Measurements from ENCODE around the gene GAB1.

The GAB1 gene

DNA sequence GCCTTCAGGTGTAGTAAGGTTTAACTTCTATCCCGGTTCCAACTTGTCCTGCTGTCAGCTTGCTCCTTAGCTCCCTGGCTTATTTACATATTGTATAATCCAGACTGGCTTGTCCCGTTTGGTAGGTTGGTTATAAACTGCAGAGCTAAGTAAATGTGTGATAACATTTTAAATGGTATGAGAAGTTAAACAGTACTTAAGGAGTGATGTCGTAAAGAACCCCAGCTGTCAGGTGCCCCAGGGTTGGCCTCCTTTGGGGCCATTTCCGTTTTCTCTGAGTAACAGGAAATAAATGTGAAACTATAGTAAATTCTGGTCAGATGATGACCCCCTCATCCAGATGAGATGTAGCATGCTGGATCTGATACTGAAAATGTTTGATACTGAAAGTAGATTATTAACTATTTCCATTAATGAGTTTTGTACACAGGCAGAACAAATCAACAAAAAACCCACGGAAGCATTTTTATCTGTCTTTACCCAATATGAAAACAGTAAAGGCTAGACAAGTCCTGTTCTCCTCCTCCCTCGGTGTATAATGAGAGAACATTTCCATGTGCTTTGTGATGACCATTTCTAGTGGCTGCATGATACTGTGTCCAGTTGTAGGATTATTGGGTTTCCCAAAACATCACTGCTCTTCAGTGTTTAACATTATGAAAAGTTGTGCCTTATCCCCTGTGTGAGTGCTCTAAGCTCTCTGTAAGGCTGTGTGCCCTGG is 22.4 kb downstream of the GAB1 start:
- no peak for DNase-seq (ENCODE audit: low read depth)

GRCh38 chr4:143359644-143360193 is 23.0 kb downstream of the GAB1 start:
- DNase-seq (ENCODE audit: low read depth): no peak

GRCh38 chr4:143360838-143361625 is 24.4 kb downstream of the GAB1 start:
- DNase-seq (ENCODE audit: low read depth): no peak

DNA sequence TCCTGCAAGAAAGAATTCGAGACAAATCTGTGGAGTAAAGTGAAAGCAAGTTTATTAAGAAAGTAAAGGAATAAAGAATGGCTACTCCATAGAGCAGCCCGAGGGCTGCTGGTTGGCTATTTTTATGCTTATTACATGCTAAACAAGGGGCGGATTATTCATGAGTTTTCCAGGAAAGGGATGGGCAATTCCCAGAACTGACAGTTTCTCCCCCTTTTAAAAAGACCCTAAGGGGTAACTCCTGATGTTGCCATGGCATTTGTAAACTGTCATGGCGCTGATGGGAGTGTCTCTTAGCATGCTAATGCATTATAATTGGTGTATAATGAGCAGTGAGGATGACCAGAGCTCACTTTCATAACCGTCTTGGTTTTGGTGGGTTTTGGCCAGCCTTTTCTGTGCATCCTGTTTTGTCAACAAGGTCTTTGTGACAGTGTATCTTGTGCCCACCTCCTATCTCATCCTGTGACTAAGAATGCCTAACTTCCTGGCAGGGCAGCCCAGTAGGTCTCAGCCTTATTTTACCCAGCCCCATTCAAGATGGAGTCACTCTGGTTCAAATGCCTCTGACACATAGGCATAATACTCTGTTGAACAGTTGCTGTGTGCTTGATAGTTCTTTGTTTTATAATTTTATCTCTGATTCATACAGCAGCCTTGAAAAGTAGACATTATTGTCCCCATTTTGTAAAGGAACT is 25.8 kb downstream of the GAB1 start:
- DNase-seq (ENCODE audit: low read depth): no peak

GRCh38 chr4:143363332-143363731 is 26.7 kb downstream of the GAB1 start:
- no peak for DNase-seq (ENCODE audit: low read depth)

DNA sequence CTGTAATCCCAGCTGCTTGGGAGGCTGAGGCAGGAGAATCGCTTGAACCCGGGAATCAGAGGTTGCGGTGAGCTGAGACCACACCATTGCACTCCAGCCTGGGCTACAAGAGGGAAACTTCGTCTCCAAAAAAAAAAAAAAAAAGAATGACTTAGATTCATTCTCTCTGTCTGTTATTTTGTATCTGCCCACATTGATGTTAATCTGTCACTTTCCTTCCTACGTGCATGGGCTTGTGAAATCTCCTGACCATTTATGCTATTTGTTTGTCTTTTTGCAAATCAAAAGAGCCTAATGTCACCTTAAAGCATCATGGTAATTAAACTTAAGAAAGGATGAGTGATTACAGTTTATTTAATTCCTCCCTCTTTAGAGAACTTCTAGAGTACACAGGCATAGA is 27.4 kb downstream of the GAB1 start:
- no peak for DNase-seq (ENCODE audit: low read depth)

GRCh38 chr4:143367863-143368262 is 31.2 kb downstream of the GAB1 start:
- no peak for DNase-seq (ENCODE audit: low read depth)

- no peak for DNase-seq (ENCODE audit: low read depth)
These were observed 32.9 kb downstream of the GAB1 start for GRCh38 chr4:143369552-143369951.

DNA sequence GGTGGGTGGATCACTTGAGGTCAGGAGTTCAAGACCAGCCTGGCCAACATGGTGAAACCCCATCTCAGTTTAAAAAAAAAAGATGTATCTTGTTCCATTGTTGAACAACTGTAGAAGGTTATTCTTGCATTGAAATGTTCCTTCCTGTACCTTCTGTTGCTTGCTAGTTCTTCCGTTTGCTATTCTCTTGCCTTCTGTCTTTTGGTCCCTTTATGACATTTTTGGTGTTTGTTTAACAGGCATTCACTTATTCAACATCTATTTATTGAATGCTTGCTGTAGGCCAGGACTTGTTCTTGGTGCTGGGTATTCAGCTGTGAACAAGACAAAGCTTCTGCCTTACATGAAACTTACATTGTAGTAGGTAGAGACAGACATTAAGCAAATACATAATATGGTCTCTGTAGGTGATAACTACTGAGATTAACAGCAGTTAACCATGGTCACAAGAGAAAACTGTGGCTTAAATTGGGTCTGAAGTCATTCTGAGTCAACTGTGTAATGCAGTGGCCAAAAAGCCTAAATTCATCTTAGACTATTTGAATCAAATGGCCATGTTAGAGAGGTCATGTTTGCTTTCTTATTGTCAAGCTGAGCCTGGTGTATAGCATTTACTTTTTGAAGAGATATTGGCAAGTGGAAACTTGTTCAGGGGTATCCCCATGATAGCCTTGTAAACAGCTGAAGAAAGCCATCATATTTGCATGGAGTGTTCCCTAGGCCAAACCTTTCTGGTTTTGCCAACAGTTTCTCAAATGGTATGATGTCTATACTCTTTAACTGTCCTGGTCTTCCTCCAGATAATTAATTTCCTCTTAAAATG is 35.6 kb downstream of the GAB1 start:
- no peak for DNase-seq (ENCODE audit: low read depth)

GRCh38 chr4:143374255-143374654 is 37.6 kb downstream of the GAB1 start:
- no peak for DNase-seq (ENCODE audit: low read depth)

DNA sequence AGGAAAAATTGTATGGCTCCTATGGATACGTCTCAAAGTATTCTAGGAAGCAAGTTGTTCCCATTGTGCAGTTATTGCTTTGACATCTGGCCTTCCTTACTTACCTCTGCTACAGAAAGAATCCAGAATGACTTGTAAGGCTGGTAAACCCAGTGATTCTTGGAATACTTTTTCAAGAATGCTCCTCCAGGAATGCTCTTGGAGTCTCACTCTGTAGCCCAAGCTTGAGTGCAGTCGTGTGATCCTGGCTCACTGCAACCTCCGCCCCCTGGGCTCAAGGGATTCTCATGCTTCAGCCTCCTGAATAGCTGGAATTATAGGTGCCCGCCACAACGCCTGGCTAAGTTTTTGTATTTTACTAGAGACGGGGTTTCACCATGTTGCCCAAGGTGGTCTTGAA is 38.1 kb downstream of the GAB1 start:
- DNase-seq (ENCODE audit: low read depth): no peak

- no peak for DNase-seq (ENCODE audit: low read depth)
These were observed 38.8 kb downstream of the GAB1 start for GRCh38 chr4:143375326-143376073.

GRCh38 chr4:143377611-143378099 is 41.0 kb downstream of the GAB1 start:
- DNase-seq (ENCODE audit: low read depth): no peak

- DNase-seq (ENCODE audit: low read depth): no peak
These were observed 44.0 kb downstream of the GAB1 start for GRCh38 chr4:143380629-143381028.

GRCh38 chr4:143381189-143382118 is 44.8 kb downstream of the GAB1 start:
- DNase-seq (ENCODE audit: low read depth): no peak

- DNase-seq (ENCODE audit: low read depth): no peak
These were observed 45.9 kb downstream of the GAB1 start for GRCh38 chr4:143382596-143382995.

DNA sequence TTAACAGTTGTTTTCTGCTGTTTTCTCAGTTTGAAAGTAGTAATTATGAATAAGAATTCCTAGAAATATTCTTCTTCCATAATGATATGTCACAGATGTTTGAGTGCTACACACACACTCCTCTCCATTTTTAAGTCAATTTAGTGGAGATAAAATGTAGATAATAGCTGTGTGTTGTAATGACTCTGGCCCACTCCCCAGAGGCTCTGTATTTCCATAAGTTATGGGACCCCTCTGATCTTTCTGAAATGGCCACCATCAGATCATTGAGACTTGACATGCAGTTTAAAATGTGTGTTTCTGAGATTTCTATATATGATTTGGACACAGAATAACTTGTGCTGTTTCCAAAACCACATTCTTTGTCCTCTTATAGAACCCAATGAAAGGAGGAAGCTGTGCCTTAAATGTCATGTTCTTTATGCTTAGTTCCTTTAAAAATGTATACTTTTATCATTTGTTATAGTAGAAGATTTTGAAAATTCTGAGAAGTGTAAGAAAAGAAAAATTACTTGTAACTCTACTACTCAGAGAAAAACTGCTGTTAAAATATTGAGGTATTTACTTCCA is 46.4 kb downstream of the GAB1 start:
- no peak for DNase-seq (ENCODE audit: low read depth)

- no peak for DNase-seq (ENCODE audit: low read depth)
These were observed 47.8 kb downstream of the GAB1 start for GRCh38 chr4:143384381-143384994.

DNA sequence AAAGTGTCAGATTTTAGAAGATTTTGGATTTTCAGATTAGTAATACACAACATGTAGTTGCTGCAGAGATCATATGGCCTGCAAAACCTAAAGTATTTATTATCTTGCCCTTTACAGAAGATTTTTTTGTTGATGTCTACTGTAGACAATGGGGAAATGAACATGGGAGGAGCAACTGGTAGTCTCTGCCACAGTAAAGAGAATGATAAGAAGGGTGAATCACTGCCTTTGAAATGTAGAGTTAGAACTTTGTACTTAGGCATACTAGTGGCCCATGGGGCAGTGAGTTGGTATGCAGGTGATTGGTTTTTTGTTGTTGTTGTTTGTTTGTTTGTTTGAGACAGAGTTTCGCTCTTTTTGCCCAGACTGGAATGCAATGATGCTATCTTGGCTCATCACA is 50.1 kb downstream of the GAB1 start:
- no peak for DNase-seq (ENCODE audit: low read depth)
